GM06990 (cell line): Measurements from ENCODE around the gene CSF2RB.
"Not testable (repeated sequence)": the region's sequence is repeated elsewhere in the genome, so short reads cannot be mapped to it uniquely, and the experiment has no call there.

Experiments used
- DNase-seq: peaks from one replicate; pipeline ENCODE4 v3.0.0-alpha.2; 2011; ENCODE audit not compliant: insufficient read length; ENCODE audit errors: extremely low read depth
- H3K27me3 ChIP-seq: replicated peaks from 2 replicates; pipeline ENCODE4 v1.6.0; 2011; ENCODE audit warnings: low read length; ENCODE audit not compliant: control insufficient read depth, insufficient read depth
- H3K36me3 ChIP-seq: 2 replicates; pipeline ENCODE4 v1.5.1; 2011; ENCODE audit warnings: low read length; ENCODE audit not compliant: control insufficient read depth, insufficient read depth
- H3K4me3 ChIP-seq: replicated peaks from 2 replicates; pipeline ENCODE4 v1.5.1; 2011; ENCODE audit warnings: low read depth, mild to moderate bottlenecking, control low read depth, low read length
- TF ChIP-seq, protein P1 (sequence below): IDR thresholded peaks from 2 replicates; pipeline ENCODE4 v1.5.1; 2011; ENCODE audit warnings: low read length, control low read depth, mild to moderate bottlenecking, inconsistent platforms; ENCODE audit not compliant: insufficient read depth, poor library complexity, severe bottlenecking

Gene CSF2RB

DNA sequence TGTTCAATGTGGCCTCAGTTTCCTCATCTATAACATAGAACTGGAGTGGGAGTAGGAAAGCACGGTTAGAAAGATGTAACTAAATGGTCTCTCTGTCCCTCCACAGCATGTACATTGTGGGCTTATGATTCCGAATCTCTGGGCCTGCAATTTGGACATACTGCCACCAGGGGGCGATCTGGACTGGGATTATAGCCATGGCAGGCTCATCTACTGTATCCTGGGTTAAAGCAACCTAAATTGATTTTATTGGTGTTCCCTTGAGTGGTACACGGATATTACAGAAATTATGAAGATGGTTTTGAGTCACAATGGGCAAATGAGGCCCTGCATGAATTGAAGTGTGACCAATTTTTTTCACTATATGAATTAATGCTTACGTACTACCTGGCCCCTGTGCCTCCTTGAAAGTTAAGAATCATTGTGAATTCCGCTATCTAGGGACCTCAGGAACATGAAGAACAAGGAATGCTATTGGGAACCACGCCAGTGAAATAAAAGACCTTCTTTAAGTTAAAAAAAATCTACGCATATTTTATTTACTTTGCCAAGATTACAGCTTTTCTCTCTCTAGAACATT, 72.9 kb downstream of the CSF2RB start:
- TF ChIP-seq, protein P1, sequence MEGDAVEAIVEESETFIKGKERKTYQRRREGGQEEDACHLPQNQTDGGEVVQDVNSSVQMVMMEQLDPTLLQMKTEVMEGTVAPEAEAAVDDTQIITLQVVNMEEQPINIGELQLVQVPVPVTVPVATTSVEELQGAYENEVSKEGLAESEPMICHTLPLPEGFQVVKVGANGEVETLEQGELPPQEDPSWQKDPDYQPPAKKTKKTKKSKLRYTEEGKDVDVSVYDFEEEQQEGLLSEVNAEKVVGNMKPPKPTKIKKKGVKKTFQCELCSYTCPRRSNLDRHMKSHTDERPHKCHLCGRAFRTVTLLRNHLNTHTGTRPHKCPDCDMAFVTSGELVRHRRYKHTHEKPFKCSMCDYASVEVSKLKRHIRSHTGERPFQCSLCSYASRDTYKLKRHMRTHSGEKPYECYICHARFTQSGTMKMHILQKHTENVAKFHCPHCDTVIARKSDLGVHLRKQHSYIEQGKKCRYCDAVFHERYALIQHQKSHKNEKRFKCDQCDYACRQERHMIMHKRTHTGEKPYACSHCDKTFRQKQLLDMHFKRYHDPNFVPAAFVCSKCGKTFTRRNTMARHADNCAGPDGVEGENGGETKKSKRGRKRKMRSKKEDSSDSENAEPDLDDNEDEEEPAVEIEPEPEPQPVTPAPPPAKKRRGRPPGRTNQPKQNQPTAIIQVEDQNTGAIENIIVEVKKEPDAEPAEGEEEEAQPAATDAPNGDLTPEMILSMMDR = peak; percentile 76
- peaks cover 5% of the 10 kb centered on the region; the same call in 1 of the 2 replicates for H3K27me3 ChIP-seq
- no peak overlapping the region for H3K4me3 ChIP-seq
- DNase-seq = no peak
- no peaks in the 10 kb centered on the region for H3K36me3 ChIP-seq

DNA sequence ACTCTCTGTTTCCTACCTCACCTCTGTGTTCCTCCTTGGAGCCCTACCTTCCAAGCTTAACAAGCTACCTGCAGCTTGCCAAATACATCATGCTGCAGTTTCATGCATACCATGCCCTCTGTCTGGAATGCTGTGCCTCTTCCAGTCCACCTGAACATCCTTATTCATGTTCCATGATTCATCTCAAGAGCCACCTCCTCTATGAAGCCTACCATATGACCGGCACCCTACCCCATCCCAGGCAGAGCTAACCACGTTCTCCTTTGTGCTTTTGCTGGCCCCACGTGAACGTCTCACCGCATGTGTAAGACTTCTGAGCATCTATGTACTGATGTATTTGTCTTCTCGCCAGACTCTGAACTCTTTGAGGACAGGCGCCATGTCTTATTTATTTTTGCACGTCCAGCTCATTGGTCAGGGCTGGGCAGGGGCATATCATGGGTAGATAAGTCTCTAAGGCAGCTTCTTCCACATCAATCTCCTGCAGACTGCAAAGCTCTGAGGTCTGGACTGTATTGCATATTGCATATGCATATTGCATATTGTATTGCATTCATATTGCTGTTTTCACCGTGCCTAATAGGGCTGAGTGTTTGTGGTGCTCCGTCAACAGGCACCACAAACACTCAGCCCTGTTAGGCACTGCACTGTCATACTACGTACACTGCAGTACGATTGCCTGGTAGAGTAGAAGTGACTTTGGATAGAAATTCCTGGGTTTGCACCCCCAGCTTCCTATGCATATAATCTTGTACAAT, 74.8 kb downstream of the CSF2RB start:
- TF ChIP-seq, protein P1 = no peak

DNA sequence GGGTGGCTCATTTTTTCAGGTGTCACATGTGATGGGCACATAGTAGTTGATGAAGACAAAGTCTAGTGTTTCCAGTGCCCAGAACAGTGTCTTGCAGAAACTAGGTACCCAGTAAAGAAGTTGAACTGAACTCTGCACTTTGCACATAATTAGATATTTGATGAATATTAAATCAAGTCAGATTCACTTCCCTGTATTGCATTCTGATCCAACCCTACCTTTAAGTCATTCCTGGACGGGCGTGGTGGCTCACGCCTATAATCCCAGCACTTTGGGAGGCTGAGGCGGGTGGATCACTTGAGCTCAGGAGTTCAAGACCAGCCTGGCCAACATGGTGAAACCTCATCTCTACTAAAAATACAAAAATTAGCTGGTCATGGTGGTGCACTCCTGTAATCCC, 75.6 kb downstream of the CSF2RB start:
- not testable (repeated sequence) for H3K4me3 ChIP-seq, H3K36me3 ChIP-seq, H3K27me3 ChIP-seq, DNase-seq

More for the DNA sequence above, 74.8 kb downstream of the CSF2RB start:
- no peak overlapping the region for H3K4me3 ChIP-seq
- no peak for DNase-seq
- H3K27me3 ChIP-seq = peaks cover 5% of the 10 kb centered on the region; the same call in 1 of the 2 replicates
- H3K36me3 ChIP-seq = no peaks in the 10 kb centered on the region
